ENCODE measurements around the gene MAML1. TPM values are rescaled to one million over a fixed set of nuclear protein-coding genes. Genes with fewer than 3 reads are reported as not detected.

MAML1 gene
- total RNA-seq, 4 donors from 2014 or later = 27.0 to 38.1 (median 31.9) TPM

- Histone ChIP-seq H3K27me3 (no peaks in the 10 kb centered on the region), H3K4me3 (no peak overlapping the region), H3K4me1 (peaks cover under 1 to 22% (median 15%) of the 10 kb centered on the region in 4 donors), H3K36me3 (peaks cover 2 to 60% (median 25%) of the 10 kb centered on the region in 3 donors), H3K9me3 (no peaks in the 10 kb centered on the region), H3K27ac (no peak overlapping the region)
- TF ChIP-seq EP300 (IDR thresholded peaks at IDR 0.05) (no peak), POLR2A (IDR thresholded peaks at IDR 0.05) (no peak), CTCF (IDR thresholded peaks at IDR 0.05) (no peak)
- no peak for DNase-seq (ENCODE audit: low spot score in 2 of 2)
- 77 to 79% methylated on average over 3 of the region's 3 CpGs for WGBS, 2 donors
Measured at GRCh38 chr5:179729727-179730126, 2.9 kb upstream of the MAML1 start.

GRCh38 chr5:179730356-179730755 is 2.3 kb upstream of the MAML1 start:
- Histone ChIP-seq H3K36me3 (peaks cover 2 to 54% (median 19%) of the 10 kb centered on the region in 3 donors), H3K27ac (no peak overlapping the region), H3K27me3 (no peaks in the 10 kb centered on the region), H3K4me3 (no peak overlapping the region), H3K4me1 (peaks cover 4 to 28% (median 20%) of the 10 kb centered on the region in 4 donors), H3K9me3 (no peaks in the 10 kb centered on the region)
- DNase-seq (ENCODE audit: low spot score in 2 of 2) = no peak
- TF ChIP-seq CTCF (IDR thresholded peaks at IDR 0.05) (no peak), POLR2A (IDR thresholded peaks at IDR 0.05) (no peak), EP300 (IDR thresholded peaks at IDR 0.05) (no peak)
- WGBS, 2 donors = 72 to 82% methylated on average over 3 of the region's 3 CpGs

- WGBS, 2 donors = 76 to 78% methylated on average over 3 of the region's 3 CpGs
- H3K4me1 ChIP-seq = peaks cover 4 to 33% (median 24%) of the 10 kb centered on the region in 4 donors
- no peak overlapping the region for H3K27ac ChIP-seq
- H3K27me3 ChIP-seq = no peaks in the 10 kb centered on the region
- no peak for TF ChIP-seq POLR2A (IDR thresholded peaks at IDR 0.05)
- TF ChIP-seq EP300 (IDR thresholded peaks at IDR 0.05) = no peak
- no peak for TF ChIP-seq CTCF (IDR thresholded peaks at IDR 0.05)
- H3K4me3 ChIP-seq = no peak overlapping the region
- H3K36me3 ChIP-seq = peaks cover 2 to 49% (median 18%) of the 10 kb centered on the region in 3 donors
- H3K9me3 ChIP-seq = no peaks in the 10 kb centered on the region
- DNase-seq (ENCODE audit: low spot score in 2 of 2) = no peak
Measured at GRCh38 chr5:179730852-179731251, 1.8 kb upstream of the MAML1 start.

- H3K4me3 ChIP-seq = peak overlapping the region in 3 of 4 donors; percentile 72 to 95 (median 92)
- no peaks in the 10 kb centered on the region for H3K9me3 ChIP-seq
- WGBS, 2 donors = 70 to 71% methylated on average over 24 of the region's 24 CpGs
- H3K27ac ChIP-seq = peak overlapping the region; percentile 75 to 99 (median 95)
- no peak for DNase-seq (ENCODE audit: low spot score in 2 of 2)
- H3K27me3 ChIP-seq = no peaks in the 10 kb centered on the region
- H3K4me1 ChIP-seq = peaks cover 4 to 44% (median 28%) of the 10 kb centered on the region in 4 donors
- TF ChIP-seq POLR2A (IDR thresholded peaks at IDR 0.05) (no peak), CTCF (IDR thresholded peaks at IDR 0.05) (no peak), EP300 (IDR thresholded peaks at IDR 0.05) (no peak)
- H3K36me3 ChIP-seq = peaks cover 2 to 38% (median 13%) of the 10 kb centered on the region in 3 donors
Measured at GRCh38 chr5:179731791-179732411, 721 bp upstream of the MAML1 start.

- peaks cover 4 to 56% (median 28%) of the 10 kb centered on the region in 4 donors for H3K4me1 ChIP-seq
- H3K27me3 ChIP-seq = no peaks in the 10 kb centered on the region
- WGBS, 2 donors = 1 to 2% methylated on average over 32 to 35 of the region's 101 CpGs
- peak in 1 of 2 donors; percentile 28 for TF ChIP-seq EP300 (IDR thresholded peaks at IDR 0.05)
- no peak for TF ChIP-seq POLR2A (IDR thresholded peaks at IDR 0.05)
- no peak for TF ChIP-seq CTCF (IDR thresholded peaks at IDR 0.05)
- H3K4me3 ChIP-seq = peak overlapping the region; percentile 59 to 95 (median 82)
- DNase-seq (ENCODE audit: low spot score in 2 of 2) = peak in 1 of 2 donors; percentile 30
- H3K9me3 ChIP-seq = no peaks in the 10 kb centered on the region
- peak overlapping the region; percentile 92 to 99 (median 95) for H3K27ac ChIP-seq
- H3K36me3 ChIP-seq = peaks cover 2 to 27% (median 13%) of the 10 kb centered on the region in 3 donors
Measured at GRCh38 chr5:179732918-179733771, 523 bp downstream of the MAML1 start.
